Activated T-cell treated with anti-CD3 and anti-CD28 coated beads, Interleukin-2, amount 50 U/mL, for 72 hours (primary cell): ENCODE measurements around the gene HUS1B. TPM values are rescaled to one million over a fixed set of nuclear protein-coding genes. Genes with fewer than 3 reads are reported as not detected.
"Not testable (repeated sequence)": the region's sequence is repeated elsewhere in the genome, so short reads cannot be mapped to it uniquely, and the experiment has no call there.

Source experiments
- ATAC-seq, 2 donors: fragments of 150-1000 bp; cut with Tn5 transposase; replicated peaks in 1 of 2; 2 replicates each; pipeline ENCODE4 v1.10.0; 2021; ENCODE audit warnings: moderate library complexity in 2 of 2, mild to moderate bottlenecking in 1 of 2
- DNase-seq, 2 donors: peaks; one replicate each; pipeline ENCODE4 v3.0.0; 2021 to 2022; ENCODE audit warnings: mixed read lengths in 1 of 2
- H3K27ac Mint-ChIP-seq: one replicate; pipeline ENCODE4 v1.8.0; 2022; ENCODE audit warnings: mild to moderate bottlenecking, moderate library complexity, mixed read lengths
- H3K27me3 Mint-ChIP-seq: one replicate; pipeline ENCODE4 v1.8.0; 2022; ENCODE audit warnings: low read depth, mixed read lengths
- H3K36me3 Mint-ChIP-seq, 2 donors: one replicate each; pipeline ENCODE4 v1.8.0; 2022; ENCODE audit warnings: mixed read lengths in 2 of 2, mild to moderate bottlenecking in 1 of 2; ENCODE audit not compliant: insufficient read depth in 2 of 2
- H3K4me1 Mint-ChIP-seq: one replicate; pipeline ENCODE4 v1.8.0; 2022; ENCODE audit warnings: low read depth, mixed read lengths
- H3K4me3 Mint-ChIP-seq, 2 donors: one replicate each; pipeline ENCODE4 v1.8.0; 2022; ENCODE audit warnings: mild to moderate bottlenecking in 2 of 2, mixed read lengths in 2 of 2, moderate library complexity in 2 of 2
- H3K9me3 Mint-ChIP-seq, 2 donors: one replicate each; pipeline ENCODE4 v1.8.0; 2022; ENCODE audit warnings: mixed read lengths in 2 of 2
- total RNA-seq, 2 donors: library from RNA; stranded (reverse); gene quantifications; one replicate each; pipeline ENCODE4 v1.2.3, GENCODE V29; 2022

The HUS1B gene
- under 1 TPM; 0.79 to 0.89 TPM for total RNA-seq

GRCh38 chr6:656460-657252 is at the start of gene HUS1B:
TSS of gene HUS1B (minus strand) at chr6:657100. CDS start at chr6:656944, 156 bp downstream.
- no peak for ATAC-seq
- Mint-ChIP-seq H3K4me3 (no peak within 1 kb of the TSS), H3K27me3 (no peaks in the 10 kb centered on the region), H3K4me1 (peaks cover 38% of the 10 kb centered on the region), H3K36me3 (peaks cover 4 to 11% of the 10 kb centered on the region in 2 donors), H3K9me3 (no peaks in the 10 kb centered on the region), H3K27ac (no peak within 1 kb of the TSS)
- no peak for DNase-seq

DNA sequence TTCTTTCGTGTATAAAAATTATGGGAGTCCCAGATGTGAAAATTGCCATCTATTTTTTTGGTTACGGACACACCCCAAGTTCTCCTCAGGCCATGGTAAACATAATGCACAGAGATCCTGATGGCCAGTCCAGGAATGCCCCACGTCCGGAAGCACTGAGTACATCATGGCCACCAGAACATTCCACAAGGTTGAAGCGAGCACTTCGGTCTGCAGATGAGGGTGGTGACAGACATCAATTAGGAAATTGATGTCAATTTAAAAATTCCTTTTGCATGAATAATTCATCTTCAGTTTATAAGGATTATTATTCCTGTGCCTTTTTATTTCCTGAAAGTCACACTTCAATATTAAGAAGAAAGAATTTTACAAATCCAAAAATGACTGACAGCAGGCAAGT is 49.2 kb upstream of the HUS1B start:
- no peak overlapping the region for H3K4me3 Mint-ChIP-seq
- H3K36me3 Mint-ChIP-seq = no peaks in the 10 kb centered on the region
- ATAC-seq (no peak), DNase-seq (no peak)
- H3K27me3 Mint-ChIP-seq = peaks cover 23% of the 10 kb centered on the region
- H3K9me3 Mint-ChIP-seq = no peaks in the 10 kb centered on the region
- no peak overlapping the region for H3K27ac Mint-ChIP-seq
- H3K4me1 Mint-ChIP-seq = peaks cover 31% of the 10 kb centered on the region

GRCh38 chr6:705047-705446 is 48.1 kb upstream of the HUS1B start:
- Mint-ChIP-seq H3K4me1 (peaks cover 21% of the 10 kb centered on the region), H3K27me3 (peaks cover 34% of the 10 kb centered on the region), H3K4me3 (no peak overlapping the region), H3K27ac (no peak overlapping the region), H3K36me3 (no peaks in the 10 kb centered on the region), H3K9me3 (no peaks in the 10 kb centered on the region)
- DNase-seq (no peak), ATAC-seq (no peak)

DNA sequence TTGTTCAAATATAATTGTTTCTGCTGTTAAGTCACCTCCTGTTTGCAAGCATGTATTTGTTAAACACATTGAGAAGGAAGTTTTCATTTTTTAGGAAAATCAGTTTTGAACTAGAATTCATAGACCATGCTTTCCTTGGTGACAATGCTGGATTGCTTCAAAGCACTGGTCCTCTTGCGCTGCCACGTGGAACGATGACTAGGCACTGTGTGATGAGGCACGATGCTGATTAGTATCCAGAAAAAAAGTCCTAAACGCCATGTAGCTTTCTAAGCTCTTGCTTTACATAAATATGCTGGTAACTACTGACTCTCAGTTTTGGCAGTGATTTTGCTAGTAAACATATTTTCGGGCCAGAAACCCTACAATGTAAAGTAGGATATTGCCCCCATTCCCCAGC is 47.1 kb upstream of the HUS1B start:
- Mint-ChIP-seq H3K4me3 (no peak overlapping the region), H3K4me1 (peaks cover 11% of the 10 kb centered on the region), H3K9me3 (no peaks in the 10 kb centered on the region), H3K27me3 (peaks cover 37% of the 10 kb centered on the region), H3K27ac (no peak overlapping the region), H3K36me3 (no peaks in the 10 kb centered on the region)
- DNase-seq = no peak
- no peak for ATAC-seq

DNA sequence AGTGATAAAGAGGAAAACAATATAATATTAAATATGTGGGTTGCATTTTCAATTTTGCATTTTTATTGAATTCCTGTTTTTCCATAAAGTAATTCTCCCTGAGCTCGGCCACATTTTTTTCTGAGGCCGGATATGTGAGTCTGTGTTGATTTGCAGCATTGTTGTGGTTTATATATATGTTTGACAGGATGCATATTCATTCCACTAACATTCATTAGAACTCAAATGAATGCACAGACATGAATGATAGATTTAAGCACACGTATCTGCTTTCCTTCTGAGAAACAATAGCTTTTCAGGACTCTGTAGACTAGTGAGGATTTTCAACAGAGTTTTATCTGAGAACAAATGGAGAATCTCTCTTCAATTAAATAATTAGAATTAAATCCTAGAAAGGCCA is 46.7 kb upstream of the HUS1B start:
- H3K27me3 Mint-ChIP-seq = peaks cover 37% of the 10 kb centered on the region
- H3K36me3 Mint-ChIP-seq = no peaks in the 10 kb centered on the region
- H3K4me1 Mint-ChIP-seq = peaks cover 9% of the 10 kb centered on the region
- DNase-seq (no peak), ATAC-seq (peak in 1 of 2 donors; percentile 36)
- H3K9me3 Mint-ChIP-seq = no peaks in the 10 kb centered on the region
- H3K4me3 Mint-ChIP-seq = no peak overlapping the region
- no peak overlapping the region for H3K27ac Mint-ChIP-seq

- ATAC-seq = no peak
- peaks cover 5% of the 10 kb centered on the region for H3K4me1 Mint-ChIP-seq
- H3K36me3 Mint-ChIP-seq = no peaks in the 10 kb centered on the region
- H3K27ac Mint-ChIP-seq = no peak overlapping the region
- peak in 1 of 2 donors; percentile 10 for DNase-seq
- no peak overlapping the region for H3K4me3 Mint-ChIP-seq
- H3K9me3 Mint-ChIP-seq = no peaks in the 10 kb centered on the region
- peaks cover 27% of the 10 kb centered on the region for H3K27me3 Mint-ChIP-seq
These were observed 45.0 kb upstream of the HUS1B start for GRCh38 chr6:701700-702479.

- Mint-ChIP-seq H3K4me1 (peaks cover 5% of the 10 kb centered on the region), H3K27me3 (peaks cover 24% of the 10 kb centered on the region), H3K4me3 (no peak overlapping the region), H3K36me3 (no peaks in the 10 kb centered on the region), H3K9me3 (no peaks in the 10 kb centered on the region), H3K27ac (no peak overlapping the region)
- DNase-seq = no peak
- ATAC-seq = no peak
These were observed 44.3 kb upstream of the HUS1B start for GRCh38 chr6:701215-701614.

GRCh38 chr6:700490-700889 is 43.6 kb upstream of the HUS1B start:
- DNase-seq (no peak), ATAC-seq (no peak)
- no peak overlapping the region for H3K27ac Mint-ChIP-seq
- H3K4me1 Mint-ChIP-seq = peaks cover 5% of the 10 kb centered on the region
- no peaks in the 10 kb centered on the region for H3K36me3 Mint-ChIP-seq
- H3K4me3 Mint-ChIP-seq = no peak overlapping the region
- H3K27me3 Mint-ChIP-seq = peaks cover 24% of the 10 kb centered on the region
- no peaks in the 10 kb centered on the region for H3K9me3 Mint-ChIP-seq

DNA sequence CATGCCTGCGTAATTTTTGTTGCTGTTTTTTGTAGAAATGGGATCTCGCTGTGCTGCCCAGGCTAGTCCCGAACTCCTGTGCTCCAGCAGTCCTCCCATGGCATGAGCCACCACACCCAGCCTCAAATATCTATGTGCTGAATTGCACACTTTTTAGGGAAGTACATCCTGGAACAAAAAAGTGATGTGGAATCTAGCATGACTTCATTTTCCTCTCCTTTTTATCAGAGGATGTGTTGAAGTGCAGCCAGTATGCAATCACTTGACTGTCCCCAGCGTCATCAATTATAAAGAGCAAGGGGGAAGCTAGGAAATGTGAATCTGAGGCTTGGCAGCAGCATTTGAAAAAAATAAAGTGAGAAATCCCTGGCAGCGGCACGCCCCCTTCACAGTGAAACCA is 42.4 kb upstream of the HUS1B start:
- no peak overlapping the region for H3K4me3 Mint-ChIP-seq
- DNase-seq (no peak), ATAC-seq (no peak)
- H3K27me3 Mint-ChIP-seq = peaks cover 24% of the 10 kb centered on the region
- no peak overlapping the region for H3K27ac Mint-ChIP-seq
- H3K9me3 Mint-ChIP-seq = no peaks in the 10 kb centered on the region
- peaks cover under 1% of the 10 kb centered on the region for H3K4me1 Mint-ChIP-seq
- no peaks in the 10 kb centered on the region for H3K36me3 Mint-ChIP-seq

DNA sequence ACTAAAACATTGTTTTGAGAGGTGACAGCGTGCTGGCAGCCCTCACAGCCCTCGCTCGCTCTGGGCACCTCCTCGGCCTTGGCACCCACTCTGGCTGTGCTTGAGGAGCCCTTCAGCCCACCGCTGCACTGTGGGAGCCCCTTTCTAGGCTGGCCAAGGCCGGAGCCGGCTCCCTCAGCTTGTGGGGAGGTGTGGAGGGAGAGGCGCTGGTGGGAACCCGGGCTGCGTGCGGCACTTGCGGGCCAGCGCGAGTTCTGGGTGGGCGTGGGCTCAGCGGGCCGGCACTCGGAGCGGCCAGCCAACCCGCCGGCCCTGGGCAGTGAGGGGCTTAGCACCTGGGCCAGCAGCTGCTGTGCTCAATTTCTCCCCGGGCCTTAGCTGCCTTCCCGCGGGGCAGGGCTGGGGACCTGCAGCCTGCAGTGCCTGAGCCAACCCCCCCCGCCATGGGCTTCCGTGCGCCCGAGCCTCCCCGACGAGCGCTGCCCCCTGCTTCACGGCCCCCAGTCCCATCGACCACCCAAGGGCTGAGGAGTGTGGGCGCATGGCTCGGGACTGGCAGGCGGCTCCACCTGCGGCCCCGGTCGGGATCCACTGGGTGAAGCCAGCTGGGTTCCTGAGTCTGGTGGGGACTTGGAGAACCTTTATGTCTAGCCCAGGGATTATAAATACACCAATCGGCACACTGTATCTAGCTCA is 37.7 kb upstream of the HUS1B start:
- not testable (repeated sequence) for H3K4me3 Mint-ChIP-seq, DNase-seq, H3K27me3 Mint-ChIP-seq, H3K36me3 Mint-ChIP-seq, ATAC-seq, H3K9me3 Mint-ChIP-seq, H3K27ac Mint-ChIP-seq
- peaks cover 30% of the 10 kb centered on the region for H3K4me1 Mint-ChIP-seq

GRCh38 chr6:693723-694009 is 36.8 kb upstream of the HUS1B start:
- H3K4me3 Mint-ChIP-seq = peak overlapping the region; percentile 93 to 94
- no peak overlapping the region for H3K27ac Mint-ChIP-seq
- peaks cover 35% of the 10 kb centered on the region for H3K4me1 Mint-ChIP-seq
- DNase-seq = no peak
- H3K9me3 Mint-ChIP-seq = no peaks in the 10 kb centered on the region
- H3K27me3 Mint-ChIP-seq = no peaks in the 10 kb centered on the region
- H3K36me3 Mint-ChIP-seq = peaks cover 0 to 2% of the 10 kb centered on the region in 2 donors
- ATAC-seq = no peak

GRCh38 chr6:692858-693722 is 36.2 kb upstream of the HUS1B start, which contains the start of gene EXOC2:
TSS of gene EXOC2 (minus strand) at chr6:693139. CDS start at chr6:637818, 55,321 bp downstream.
- DNase-seq (peak; percentile 90 to 91), ATAC-seq (peak; percentile 92 to 93)
- H3K4me3 Mint-ChIP-seq = peak within 1 kb of the TSS; percentile 93 to 94
- no peaks in the 10 kb centered on the region for H3K27me3 Mint-ChIP-seq
- no peaks in the 10 kb centered on the region for H3K9me3 Mint-ChIP-seq
- peaks cover 35% of the 10 kb centered on the region for H3K4me1 Mint-ChIP-seq
- H3K36me3 Mint-ChIP-seq = peaks cover 0 to 2% of the 10 kb centered on the region in 2 donors
- peak within 1 kb of the TSS; percentile 85 for H3K27ac Mint-ChIP-seq
